SK-N-SH (cell line): ENCODE measurements around the gene SMAP1. TPM values are rescaled to one million over a fixed set of nuclear protein-coding genes. Genes with fewer than 3 reads are reported as not detected.

Experiments used
- CTCF ChIA-PET: fragments of 300-600, 350-600 bp; formaldehyde crosslinking; extraction: SDS; loops from one replicate; lab custom pipeline; 2021; lab: Yijun Ruan, JAX
- POLR2A ChIA-PET: fragments of 350-600 bp; sonication (Branson Sonifier 250); formaldehyde crosslinking; extraction: SDS; loops from one replicate; lab custom pipeline; 2020; ENCODE audit warnings: antibody characterized with exemption, inconsistent platforms; lab: Yijun Ruan, JAX
- DNase-seq: peaks from one replicate; pipeline ENCODE4 v3.0.0; 2012
- H2AFZ ChIP-seq: fragments of 200-600 bp; sonication (generic); 2 replicates; pipeline ENCODE4 v1.8.1; 2016; ENCODE audit warnings: antibody characterized with exemption, mild to moderate bottlenecking, low read depth
- H3F3A ChIP-seq: fragments of 200-600 bp; sonication (generic); replicated peaks from 2 replicates; pipeline ENCODE3; 2016; ENCODE audit warnings: antibody characterized with exemption, mild to moderate bottlenecking; ENCODE audit not compliant: insufficient read depth
- H3K27ac ChIP-seq, 2 experiments: fragments of 200-500 bp in 1 of 2; fragments of 200-600 bp in 1 of 2; sonication (Bioruptor generic) in 1 of 2; sonication (generic), shearing (Covaris generic) in 1 of 2; 2 replicates each; pipeline versions ENCODE4 v1.5.1 to v1.6.1; 2014 to 2016; ENCODE audit warnings: low read depth in 2 of 2, inconsistent platforms in 1 of 2, low read length in 1 of 2, mild to moderate bottlenecking in 1 of 2, mixed read lengths in 1 of 2
- H3K27me3 ChIP-seq: fragments of 200-600 bp; sonication (generic), shearing (Covaris generic); 2 replicates; pipeline ENCODE4 v1.6.1; 2016; ENCODE audit warnings: mixed run types; ENCODE audit not compliant: insufficient read depth
- H3K36me3 ChIP-seq, 2 experiments: fragments of 200-500 bp in 1 of 2; fragments of 200-600 bp in 1 of 2; sonication (Bioruptor generic) in 1 of 2; sonication (generic) in 1 of 2; replicated peaks in 1 of 2; 2 replicates each; pipeline versions ENCODE3 to v1.5.1; 2014 to 2016; ENCODE audit warnings: low read length in 1 of 2, mild to moderate bottlenecking in 1 of 2; ENCODE audit not compliant: insufficient read depth in 2 of 2, control insufficient read depth in 1 of 2
- H3K4me1 ChIP-seq, 2 experiments: fragments of 200-500 bp in 1 of 2; fragments of 200-600 bp in 1 of 2; sonication (Bioruptor generic) in 1 of 2; sonication (generic), shearing (Covaris generic) in 1 of 2; 2 replicates each; pipeline versions ENCODE4 v1.5.1 to v1.6.1; 2014 to 2016; ENCODE audit warnings: low read depth in 1 of 2, low read length in 1 of 2, mixed run types in 1 of 2; ENCODE audit not compliant: insufficient read depth in 2 of 2, control insufficient read depth in 1 of 2
- H3K4me2 ChIP-seq: fragments of 200-600 bp; sonication (generic), shearing (Covaris generic); 2 replicates; pipeline ENCODE4 v1.6.1; 2017; ENCODE audit warnings: mixed run types
- H3K4me3 ChIP-seq, 2 experiments: fragments of 200-500 bp in 1 of 2; fragments of 200-600 bp in 1 of 2; sonication (Bioruptor generic) in 1 of 2; sonication (generic), shearing (Covaris generic) in 1 of 2; 2 replicates each; pipeline versions ENCODE4 v1.5.1 to v1.8.1; 2014 to 2016; ENCODE audit warnings: low read depth in 2 of 2, inconsistent platforms in 1 of 2, low read length in 1 of 2, mild to moderate bottlenecking in 1 of 2, mixed read lengths in 1 of 2, moderate library complexity in 1 of 2
- H3K79me2 ChIP-seq: fragments of 200-600 bp; sonication (generic); 2 replicates; pipeline ENCODE4 v1.8.1; 2017; ENCODE audit warnings: mild to moderate bottlenecking; ENCODE audit not compliant: insufficient read depth
- H3K9ac ChIP-seq: fragments of 200-600 bp; sonication (generic); 2 replicates; pipeline ENCODE4 v1.6.1; 2017; ENCODE audit warnings: mixed run types
- H3K9me2 ChIP-seq: fragments of 200-600 bp; sonication (generic); 2 replicates; pipeline ENCODE4 v1.6.1; 2017; ENCODE audit warnings: mixed run types
- H3K9me3 ChIP-seq: fragments of 200-600 bp; sonication (generic); 2 replicates; pipeline ENCODE4 v1.6.1; 2017; ENCODE audit warnings: mixed run types, mild to moderate bottlenecking, moderate library complexity
- H4K20me1 ChIP-seq: fragments of 200-600 bp; sonication (generic); 2 replicates; pipeline ENCODE4 v1.6.1; 2017; ENCODE audit warnings: mild to moderate bottlenecking, mixed run types; ENCODE audit not compliant: insufficient read depth
- ELF1 ChIP-seq: IDR thresholded peaks from 2 replicates; pipeline ENCODE4 v1.4.0; 2012
- FOSL2 ChIP-seq: IDR thresholded peaks from 2 replicates; pipeline ENCODE4 v1.4.0; 2012; ENCODE audit warnings: low read depth, mild to moderate bottlenecking, moderate library complexity, borderline replicate concordance
- FOXJ3 ChIP-seq: sonication (generic); formaldehyde crosslinking; IDR thresholded peaks from 2 replicates; pipeline ENCODE4 v1.5.1; 2020; ENCODE audit warnings: mild to moderate bottlenecking, missing genetic modification reagents
- GABPA ChIP-seq: IDR thresholded peaks from 2 replicates; pipeline ENCODE4 v1.4.0; 2012; ENCODE audit warnings: low read depth, mild to moderate bottlenecking
- GATA2 ChIP-seq: sonication (generic); formaldehyde crosslinking; IDR thresholded peaks from 2 replicates; pipeline ENCODE4 v1.5.0; 2020; ENCODE audit warnings: mild to moderate bottlenecking, missing genetic modification reagents
- NFIC ChIP-seq: IDR thresholded peaks from 2 replicates; pipeline ENCODE4 v1.4.0; 2012; ENCODE audit warnings: borderline replicate concordance
- PBX3 ChIP-seq: IDR thresholded peaks from 2 replicates; pipeline ENCODE4; 2012
- RAD21 ChIP-seq: IDR thresholded peaks from 2 replicates; pipeline ENCODE4 v1.6.1; 2012; ENCODE audit warnings: mild to moderate bottlenecking, low read length
- RFX5 ChIP-seq: IDR thresholded peaks from 2 replicates; pipeline ENCODE4 v1.6.1; 2012; ENCODE audit warnings: mild to moderate bottlenecking, improper control_type of control experiment, low read length
- SIN3A ChIP-seq: IDR thresholded peaks from 2 replicates; pipeline ENCODE4 v1.6.1; 2012; ENCODE audit warnings: low read depth, mild to moderate bottlenecking, low read length, moderate library complexity, borderline replicate concordance
- TCF12 ChIP-seq: IDR thresholded peaks from 2 replicates; pipeline ENCODE4 v1.4.0; 2012
- TEAD4 ChIP-seq: IDR thresholded peaks from 2 replicates; pipeline ENCODE4 v1.4.0; 2012; ENCODE audit warnings: mild to moderate bottlenecking, borderline replicate concordance; ENCODE audit not compliant: insufficient read depth
- USF1 ChIP-seq: IDR thresholded peaks from 2 replicates; pipeline ENCODE4 v1.4.0; 2012; ENCODE audit warnings: low read depth, borderline replicate concordance
- WGBS: methylation state at CpG from one replicate; pipeline ENCODE4 v1.1.6; 2017; ENCODE audit warnings: low lambda C conversion rate; 5-methylcytosine and 5-hydroxymethylcytosine counted together
- polyA plus RNA-seq, 3 experiments: library from polyadenylated mRNA; depleted of rRNA; stranded (reverse); fragments of >200 nt; gene quantifications; 2 replicates each; pipeline ENCODE4 v1.2.3, GENCODE V29; 2012

SMAP1 gene
- polyA plus RNA-seq, 1 of the 3 experiments (the other 2 are of a cell fraction), result 12.6 TPM

- H3K36me3 ChIP-seq, result no peaks in the 10 kb centered on the region
- no peaks in the 10 kb centered on the region for H3K27me3 ChIP-seq
- H3K9me3 ChIP-seq, result no peaks in the 10 kb centered on the region
- no peak overlapping the region for H3K4me2 ChIP-seq
- no peak overlapping the region for H3K27ac ChIP-seq
- no peaks in the 10 kb centered on the region; the same call in 1 of the 2 replicates for H4K20me1 ChIP-seq
- H3K4me1 ChIP-seq, result peaks cover 4 to 5% of the 10 kb centered on the region in 2 experiments; a peak in 3 of 4 replicates
- H3K9me2 ChIP-seq, result no peaks in the 10 kb centered on the region
- H3K79me2 ChIP-seq, result peaks cover 83% of the 10 kb centered on the region
- no peak overlapping the region for H3K9ac ChIP-seq
- no peak for TF ChIP-seq USF1
- TF ChIP-seq GATA2 (CRISPR knock-in tag), result no peak
- no peak for TF ChIP-seq NFIC
- no peak for TF ChIP-seq FOSL2
- no peak for TF ChIP-seq FOXJ3 (CRISPR knock-in tag)
- TF ChIP-seq PBX3, result no peak
- TF ChIP-seq RAD21, result no peak
- ChIA-PET CTCF (interaction anchor here (1.3 to 2.2 kb wide), 3 partner anchors 13 to 363 kb away, joined by 3 to 16 read pairs (median 4); no protein-coding TSS in a partner anchor), POLR2A (no interaction called here)
- DNase-seq, result no peak
- no peaks in the 10 kb centered on the region for H3F3A ChIP-seq
- H2AFZ ChIP-seq, result no peak overlapping the region
- WGBS, result 64% methylated on average over 2 of the region's 2 CpGs
- no peak overlapping the region for H3K4me3 ChIP-seq
Measured at GRCh38 chr6:70673054-70673453, 5.4 kb downstream of the SMAP1 start.

DNA sequence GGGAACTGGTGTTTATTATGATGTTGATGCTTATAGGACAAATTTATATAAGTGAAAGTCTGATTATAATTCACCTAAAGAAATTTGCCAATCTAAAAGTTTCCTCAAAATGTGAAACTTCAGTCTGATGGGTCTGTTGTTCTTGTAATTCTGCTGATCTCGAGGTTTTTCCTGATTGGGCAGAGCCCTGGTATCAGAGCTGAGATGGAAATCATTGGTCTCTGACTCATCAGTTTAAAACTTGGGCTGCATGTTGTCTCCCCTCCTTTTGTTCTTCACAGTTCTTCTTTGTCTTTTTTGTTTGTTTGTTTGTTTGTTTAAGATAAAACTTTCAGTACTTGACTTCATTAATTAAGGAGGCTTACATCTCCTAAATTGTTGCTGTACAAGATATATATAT is 5.9 kb downstream of the SMAP1 start:
- POLR2A ChIA-PET, result no interaction called here
- peak; percentile 6; the same call in 1 of the 2 replicates for TF ChIP-seq FOSL2
- no peak for TF ChIP-seq RFX5
- TF ChIP-seq ELF1, result no peak
- H3K4me2 ChIP-seq, result no peak overlapping the region

DNA sequence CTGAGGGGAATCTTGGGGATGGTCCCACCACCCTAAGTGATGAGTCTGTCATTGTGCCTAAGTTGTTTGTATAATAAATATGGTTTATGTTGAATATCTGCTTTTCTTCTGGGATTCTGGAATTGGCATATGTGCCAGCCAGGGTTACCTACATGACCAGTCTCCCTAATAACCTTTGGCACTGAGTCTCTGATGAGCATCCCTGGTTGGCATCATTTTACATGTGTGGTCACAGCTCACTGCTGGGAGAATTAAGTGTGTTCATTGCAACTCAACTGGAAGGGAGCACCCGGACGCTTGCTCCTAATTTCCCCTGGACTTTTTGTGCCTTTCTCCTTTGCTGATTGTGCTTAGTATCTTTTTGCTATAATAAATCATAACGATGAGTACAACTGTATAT is 8.1 kb downstream of the SMAP1 start:
- Histone ChIP-seq H2AFZ (no peak overlapping the region), H3K9me3 (no peaks in the 10 kb centered on the region), H3K4me2 (no peak overlapping the region), H3K27me3 (no peaks in the 10 kb centered on the region), H3K36me3 (no peaks in the 10 kb centered on the region), H4K20me1 (no peaks in the 10 kb centered on the region; the same call in 1 of the 2 replicates), H3F3A (peaks cover 7% of the 10 kb centered on the region), H3K4me1 (no peaks in the 10 kb centered on the region; a peak in 1 of 4 replicates), H3K9ac (no peak overlapping the region)
- WGBS, result 78% methylated on average over 3 of the region's 3 CpGs
- POLR2A ChIA-PET, result no interaction called here
- DNase-seq, result no peak
- TF ChIP-seq GATA2 (CRISPR knock-in tag) (no peak), TCF12 (no peak), USF1 (no peak), GABPA (no peak), TEAD4 (no peak), SIN3A (no peak)
- TF ChIP-seq, all 33 proteins: peak for 0
- Histone ChIP-seq H3K4me3 (no peak overlapping the region), H3K27ac (no peak overlapping the region), H3K79me2 (peaks cover 66% of the 10 kb centered on the region), H3K9me2 (no peaks in the 10 kb centered on the region)
- CTCF ChIA-PET, result no interaction called here

More for the DNA sequence above, 5.9 kb downstream of the SMAP1 start:
- Histone ChIP-seq H3K4me3 (no peak overlapping the region), H3K79me2 (peaks cover 81% of the 10 kb centered on the region), H3K36me3 (no peaks in the 10 kb centered on the region), H2AFZ (no peak overlapping the region), H4K20me1 (no peaks in the 10 kb centered on the region; the same call in 1 of the 2 replicates), H3K27me3 (no peaks in the 10 kb centered on the region), H3F3A (no peaks in the 10 kb centered on the region), H3K9ac (no peak overlapping the region), H3K27ac (no peak overlapping the region), H3K4me1 (peaks cover 4 to 5% of the 10 kb centered on the region in 2 experiments; a peak in 3 of 4 replicates), H3K9me2 (no peaks in the 10 kb centered on the region), H3K9me3 (no peaks in the 10 kb centered on the region)
- CTCF ChIA-PET, result interaction anchor here (2.2 kb wide), 1 partner anchor 13 kb away, joined by 16 read pairs; no protein-coding TSS in a partner anchor
- DNase-seq, result no peak
- 100% methylated on average over 1 of the region's 1 CpG for WGBS
